Liver (tissue), 9 donors: ENCODE measurements around the gene CHID1. TPM values are rescaled to one million over a fixed set of nuclear protein-coding genes. Genes with fewer than 3 reads are reported as not detected.
A peak's percentile ranks its signal among the peaks of the same experiment; 100 is the strongest.

Experiments
- DNase-seq: peaks from one replicate; pipeline ENCODE4 v3.0.0-alpha.2; 2017; ENCODE audit warnings: low spot score
- H3K27ac ChIP-seq, 2 donors: one replicate each; pipeline ENCODE4 v1.7.0; 2013; ENCODE audit warnings: inconsistent platforms in 2 of 2, low read length in 2 of 2, control low read depth in 1 of 2, low read depth in 1 of 2, mild to moderate bottlenecking in 1 of 2
- H3K27me3 ChIP-seq, 4 donors: one replicate each; pipeline versions ENCODE4 v1.6.1 to v1.7.0; 2013; ENCODE audit warnings: low read length in 3 of 4, inconsistent platforms in 1 of 4, mild to moderate bottlenecking in 1 of 4, moderate library complexity in 1 of 4; ENCODE audit not compliant: control insufficient read depth in 4 of 4, insufficient read depth in 4 of 4
- H3K36me3 ChIP-seq, 4 donors: one replicate each; pipeline versions ENCODE4 v1.6.1 to v1.7.0; 2013; ENCODE audit warnings: low read length in 3 of 4, mild to moderate bottlenecking in 3 of 4, low read depth in 1 of 4, moderate library complexity in 1 of 4; ENCODE audit not compliant: control insufficient read depth in 4 of 4, insufficient read depth in 3 of 4
- H3K4me1 ChIP-seq, 4 donors: one replicate each; pipeline versions ENCODE4 v1.6.1 to v1.7.0; 2013; ENCODE audit warnings: low read length in 3 of 4, mild to moderate bottlenecking in 3 of 4, moderate library complexity in 1 of 4; ENCODE audit not compliant: control insufficient read depth in 4 of 4, insufficient read depth in 4 of 4
- H3K4me3 ChIP-seq, 3 donors: one replicate each; pipeline versions ENCODE4 v1.6.1 to v1.7.0; 2013; ENCODE audit warnings: low read length in 3 of 3, control low read depth in 1 of 3, low read depth in 1 of 3, mild to moderate bottlenecking in 1 of 3
- H3K9ac ChIP-seq, 2 donors: one replicate each; pipeline ENCODE4 v1.7.0; 2013; ENCODE audit warnings: low read length in 2 of 2, mild to moderate bottlenecking in 2 of 2, moderate library complexity in 2 of 2, control low read depth in 1 of 2, low read depth in 1 of 2
- H3K9me3 ChIP-seq, 4 donors: one replicate each; pipeline versions ENCODE4 v1.6.1 to v1.7.0; 2013; ENCODE audit warnings: low read length in 3 of 4; ENCODE audit not compliant: control insufficient read depth in 4 of 4
- ATF3 ChIP-seq: IDR thresholded peaks from 2 replicates; pipeline ENCODE4 v1.6.1; 2016; ENCODE audit warnings: antibody characterized with exemption
- EGR1 ChIP-seq, 2 donors: IDR thresholded peaks; 2 replicates each; pipeline ENCODE4 v1.6.1; 2016 to 2018; ENCODE audit warnings: antibody characterized with exemption in 2 of 2, low read depth in 2 of 2
- FOXA1 ChIP-seq: IDR thresholded peaks from 2 replicates; pipeline ENCODE4 v1.6.1; 2016; ENCODE audit warnings: antibody characterized with exemption
- FOXA2 ChIP-seq: IDR thresholded peaks from 2 replicates; pipeline ENCODE4 v1.6.1; 2016; ENCODE audit warnings: antibody characterized with exemption
- HNF4A ChIP-seq, 2 donors: conservative IDR thresholded peaks; 2 replicates each; pipeline ENCODE4 v1.6.1; 2016; ENCODE audit warnings: antibody characterized with exemption in 2 of 2, mild to moderate bottlenecking in 2 of 2
- HNF4G ChIP-seq: IDR thresholded peaks from 2 replicates; pipeline ENCODE4 v1.6.1; 2016; ENCODE audit warnings: antibody characterized with exemption
- JUND ChIP-seq, 2 donors: IDR thresholded peaks; 2 replicates each; pipeline ENCODE4 v1.6.1; 2016; ENCODE audit warnings: antibody characterized with exemption in 2 of 2
- NR2F2 ChIP-seq: IDR thresholded peaks from 2 replicates; pipeline ENCODE4 v1.6.1; 2016; ENCODE audit warnings: antibody characterized with exemption
- RAD21 ChIP-seq, 2 donors: IDR thresholded peaks; 2 replicates each; pipeline ENCODE4 v1.6.1; 2016; ENCODE audit warnings: antibody characterized with exemption in 2 of 2, mild to moderate bottlenecking in 2 of 2
- REST ChIP-seq: IDR thresholded peaks from 2 replicates; pipeline ENCODE4 v1.6.1; 2016; ENCODE audit warnings: antibody characterized with exemption, mild to moderate bottlenecking
- RXRA ChIP-seq, 2 donors: IDR thresholded peaks; 2 replicates each; pipeline ENCODE4 v1.6.1; 2017 to 2018; ENCODE audit warnings: antibody characterized with exemption in 2 of 2, mild to moderate bottlenecking in 1 of 2
- SP1 ChIP-seq: IDR thresholded peaks from 2 replicates; pipeline ENCODE4 v1.6.1; 2018; ENCODE audit warnings: antibody characterized with exemption, mild to moderate bottlenecking
- TAF1 ChIP-seq: conservative IDR thresholded peaks from 2 replicates; pipeline ENCODE4 v1.6.1; 2016; ENCODE audit warnings: antibody characterized with exemption, mild to moderate bottlenecking
- YY1 ChIP-seq: IDR thresholded peaks from 2 replicates; pipeline ENCODE4 v1.6.1; 2016; ENCODE audit warnings: antibody characterized with exemption, mild to moderate bottlenecking
- WGBS: extraction: QIAGEN DNeasy Blood & Tissue Kit; methylation state at CpG from one replicate; pipeline ENCODE4 v1.1.7; 2013; 5-methylcytosine and 5-hydroxymethylcytosine counted together
- polyA plus RNA-seq, 2 donors: library from polyadenylated mRNA; stranded (reverse) in 1 of 2; unstranded in 1 of 2; fragments of 200-250 nt in 1 of 2; fragments of >200 nt in 1 of 2; fragmentation: Nextera tagmentation in 1 of 2; extraction: Ambion mirVana in 1 of 2; gene quantifications; one replicate each; pipeline versions ENCODE4 v1.2.1 to v1.2.3, GENCODE V29; 2013 to 2015
- total RNA-seq, 2 donors: library from RNA; depleted of rRNA; stranded (reverse); fragments of >200 nt; gene quantifications; one replicate each; pipeline ENCODE4 v1.2.3, GENCODE V29; 2014
- TF ChIP-seq, protein P1 (sequence below): fragments of 150-350 bp; IDR thresholded peaks from 2 replicates; pipeline ENCODE4 v1.5.1; 2017; ENCODE audit warnings: improper control_type of control experiment, low read depth, low read length; ENCODE audit not compliant: missing input control
- TF ChIP-seq, protein P2 (sequence below): IDR thresholded peaks from 2 replicates; pipeline ENCODE4 v1.6.1; 2016; ENCODE audit warnings: antibody characterized with exemption
- TF ChIP-seq, protein P3 (sequence below): IDR thresholded peaks from 2 replicates; pipeline ENCODE4 v1.6.1; 2016; ENCODE audit warnings: antibody characterized with exemption
- donor health status: healthy.
- donor health status: healthy.
- donor health status: healthy.
- donor health status: healthy.
- donor health status: healthy.

Gene CHID1
- total and polyA plus RNA-seq, 4 donors = 39.5 to 68.8 (median 59.1) TPM

- 60% methylated on average over 11 of the region's 11 CpGs for WGBS
- H3K9me3 ChIP-seq = no peaks in the 10 kb centered on the region
- peaks cover 0 to 15% (median 3%) of the 10 kb centered on the region in 4 donors for H3K36me3 ChIP-seq
- H3K4me3 ChIP-seq = no peak overlapping the region
- DNase-seq = no peak
- H3K4me1 ChIP-seq = peaks cover 53 to 91% (median 70%) of the 10 kb centered on the region in 4 donors
- H3K9ac ChIP-seq = no peak overlapping the region
- TF ChIP-seq FOXA1 (no peak), EGR1 (IDR thresholded peaks at IDR 0.05; ENCODE audit: low read depth in 2 of 2) (no peak), NR2F2 (no peak), ATF3 (no peak), RXRA (IDR thresholded peaks at IDR 0.05) (no peak), JUND (IDR thresholded peaks at IDR 0.05) (no peak), TAF1 (no peak), RAD21 (IDR thresholded peaks at IDR 0.05) (no peak), FOXA2 (no peak), HNF4A (conservative IDR thresholded peaks at IDR 0.05) (no peak), SP1 (no peak), YY1 (no peak)
- TF ChIP-seq, protein P1, sequence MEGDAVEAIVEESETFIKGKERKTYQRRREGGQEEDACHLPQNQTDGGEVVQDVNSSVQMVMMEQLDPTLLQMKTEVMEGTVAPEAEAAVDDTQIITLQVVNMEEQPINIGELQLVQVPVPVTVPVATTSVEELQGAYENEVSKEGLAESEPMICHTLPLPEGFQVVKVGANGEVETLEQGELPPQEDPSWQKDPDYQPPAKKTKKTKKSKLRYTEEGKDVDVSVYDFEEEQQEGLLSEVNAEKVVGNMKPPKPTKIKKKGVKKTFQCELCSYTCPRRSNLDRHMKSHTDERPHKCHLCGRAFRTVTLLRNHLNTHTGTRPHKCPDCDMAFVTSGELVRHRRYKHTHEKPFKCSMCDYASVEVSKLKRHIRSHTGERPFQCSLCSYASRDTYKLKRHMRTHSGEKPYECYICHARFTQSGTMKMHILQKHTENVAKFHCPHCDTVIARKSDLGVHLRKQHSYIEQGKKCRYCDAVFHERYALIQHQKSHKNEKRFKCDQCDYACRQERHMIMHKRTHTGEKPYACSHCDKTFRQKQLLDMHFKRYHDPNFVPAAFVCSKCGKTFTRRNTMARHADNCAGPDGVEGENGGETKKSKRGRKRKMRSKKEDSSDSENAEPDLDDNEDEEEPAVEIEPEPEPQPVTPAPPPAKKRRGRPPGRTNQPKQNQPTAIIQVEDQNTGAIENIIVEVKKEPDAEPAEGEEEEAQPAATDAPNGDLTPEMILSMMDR = no peak
- TF ChIP-seq, protein P2, sequence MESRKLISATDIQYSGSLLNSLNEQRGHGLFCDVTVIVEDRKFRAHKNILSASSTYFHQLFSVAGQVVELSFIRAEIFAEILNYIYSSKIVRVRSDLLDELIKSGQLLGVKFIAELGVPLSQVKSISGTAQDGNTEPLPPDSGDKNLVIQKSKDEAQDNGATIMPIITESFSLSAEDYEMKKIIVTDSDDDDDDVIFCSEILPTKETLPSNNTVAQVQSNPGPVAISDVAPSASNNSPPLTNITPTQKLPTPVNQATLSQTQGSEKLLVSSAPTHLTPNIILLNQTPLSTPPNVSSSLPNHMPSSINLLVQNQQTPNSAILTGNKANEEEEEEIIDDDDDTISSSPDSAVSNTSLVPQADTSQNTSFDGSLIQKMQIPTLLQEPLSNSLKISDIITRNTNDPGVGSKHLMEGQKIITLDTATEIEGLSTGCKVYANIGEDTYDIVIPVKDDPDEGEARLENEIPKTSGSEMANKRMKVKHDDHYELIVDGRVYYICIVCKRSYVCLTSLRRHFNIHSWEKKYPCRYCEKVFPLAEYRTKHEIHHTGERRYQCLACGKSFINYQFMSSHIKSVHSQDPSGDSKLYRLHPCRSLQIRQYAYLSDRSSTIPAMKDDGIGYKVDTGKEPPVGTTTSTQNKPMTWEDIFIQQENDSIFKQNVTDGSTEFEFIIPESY = no peak
- TF ChIP-seq, protein P3, sequence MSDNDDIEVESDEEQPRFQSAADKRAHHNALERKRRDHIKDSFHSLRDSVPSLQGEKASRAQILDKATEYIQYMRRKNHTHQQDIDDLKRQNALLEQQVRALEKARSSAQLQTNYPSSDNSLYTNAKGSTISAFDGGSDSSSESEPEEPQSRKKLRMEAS = no peak
- peak overlapping the region in 1 of 2 donors; percentile 30 for H3K27ac ChIP-seq
- no peaks in the 10 kb centered on the region for H3K27me3 ChIP-seq
These were observed 85.7 kb downstream of the CHID1 start for GRCh38 chr11:824942-825341.

- no peaks in the 10 kb centered on the region for H3K9me3 ChIP-seq
- peaks cover 47 to 85% (median 65%) of the 10 kb centered on the region in 4 donors for H3K4me1 ChIP-seq
- H3K9ac ChIP-seq = no peak overlapping the region
- H3K36me3 ChIP-seq = peaks cover 0 to 15% (median 3%) of the 10 kb centered on the region in 4 donors
- DNase-seq = no peak
- no peak overlapping the region for H3K27ac ChIP-seq
- no peaks in the 10 kb centered on the region for H3K27me3 ChIP-seq
- WGBS = 76% methylated on average over 59 of the region's 59 CpGs
- TF ChIP-seq, protein P1 = no peak
- no peak for TF ChIP-seq FOXA2
- no peak for TF ChIP-seq SP1
- TF ChIP-seq EGR1 (IDR thresholded peaks at IDR 0.05; ENCODE audit: low read depth in 2 of 2) = no peak
- TF ChIP-seq NR2F2 = no peak
- TF ChIP-seq FOXA1 = no peak
- TF ChIP-seq REST = no peak
- no peak for TF ChIP-seq HNF4G
- no peak overlapping the region for H3K4me3 ChIP-seq
These were observed 86.2 kb downstream of the CHID1 start for GRCh38 chr11:824292-824880.
